HG03439 (cell line): ENCODE results near the gene SUCLA2.

Experiments used
- ATAC-seq: cut with Tn5 transposase; IDR thresholded peaks from one replicate; pipeline ENCODE4 v1.9.1; 2021; ENCODE audit warnings: mild to moderate bottlenecking, moderate library complexity; ENCODE audit not compliant: unreplicated experiment

SUCLA2 gene

GRCh38 chr13:47904241-47904640 lies 96.8 kb downstream of the SUCLA2 start:
- ATAC-seq = no peak

- ATAC-seq = no peak
Measured at GRCh38 chr13:47903836-47904235, 97.2 kb downstream of the SUCLA2 start.

- ATAC-seq = no peak
Measured at GRCh38 chr13:47901441-47901840, 99.6 kb downstream of the SUCLA2 start.

- no peak for ATAC-seq
Measured at GRCh38 chr13:47898080-47898479, 103.0 kb downstream of the SUCLA2 start.

GRCh38 chr13:47897411-47898050 lies 103.5 kb downstream of the SUCLA2 start:
- no peak for ATAC-seq

GRCh38 chr13:47896546-47896945 lies 104.5 kb downstream of the SUCLA2 start:
- ATAC-seq = no peak

- ATAC-seq = no peak
Measured at GRCh38 chr13:47896111-47896510, 105.0 kb downstream of the SUCLA2 start.

GRCh38 chr13:47893527-47893926 lies 107.5 kb downstream of the SUCLA2 start:
- ATAC-seq = no peak
